ENCODE data around the gene SH3RF3.

SH3RF3 gene

GRCh38 chr2:109487871-109488655 lies 359.1 kb downstream of the SH3RF3 start:
- FAIRE-seq (no peak), DNase-seq (ENCODE audit: extremely low spot score, insufficient read length, low read depth) (no peak)

GRCh38 chr2:109489296-109489695 lies 360.3 kb downstream of the SH3RF3 start:
- FAIRE-seq, result no peak
- DNase-seq (ENCODE audit: extremely low spot score, insufficient read length, low read depth), result no peak

DNA sequence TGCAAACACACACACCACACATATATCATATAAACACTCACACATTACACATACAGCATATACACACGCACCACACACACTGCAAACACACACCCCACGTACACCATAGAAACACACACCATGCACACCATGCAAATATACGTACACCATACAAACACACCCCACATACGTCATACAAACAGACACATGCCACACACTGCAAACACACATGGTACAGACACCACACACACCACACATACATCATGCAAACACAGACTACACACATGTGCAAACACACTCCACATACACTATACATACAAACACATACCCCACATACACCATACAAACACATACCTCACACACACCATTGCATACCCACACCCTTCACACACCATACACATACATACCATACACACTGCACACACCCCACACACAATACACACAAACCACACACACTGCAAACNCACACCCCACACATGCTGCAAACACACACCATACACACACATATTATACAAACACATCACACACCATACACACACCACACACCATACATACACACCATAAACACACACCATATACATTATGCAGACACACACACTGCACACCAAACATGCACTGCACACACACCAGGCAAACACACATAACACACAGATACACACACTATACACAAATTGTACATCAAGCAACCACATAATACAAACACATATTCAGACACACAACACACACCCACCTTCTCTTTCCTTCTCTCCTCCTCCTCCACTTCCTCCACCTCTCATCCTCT lies 364.4 kb downstream of the SH3RF3 start:
- no peak for FAIRE-seq
- DNase-seq (ENCODE audit: extremely low spot score, insufficient read length, low read depth), result no peak

DNA sequence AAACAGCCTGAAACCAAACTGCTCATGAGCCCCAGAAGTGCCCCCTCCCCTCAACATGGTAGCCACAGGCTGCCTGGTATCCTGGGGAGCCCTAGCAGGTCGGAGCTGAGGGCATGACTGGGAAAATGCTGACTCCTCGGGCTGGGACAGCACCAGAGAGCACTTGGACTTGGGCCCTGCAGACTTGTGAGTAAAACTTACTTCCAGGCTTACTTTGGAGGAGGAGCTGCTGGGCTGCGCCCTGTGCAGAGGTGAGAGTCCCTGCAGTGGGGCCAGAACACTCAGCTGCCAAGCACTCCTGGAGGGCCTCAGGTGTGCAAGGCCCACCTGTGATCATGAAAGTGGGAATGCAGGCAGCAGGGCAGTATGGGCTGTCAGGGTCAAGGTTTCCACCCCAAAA lies 365.3 kb downstream of the SH3RF3 start:
- DNase-seq (ENCODE audit: extremely low spot score, insufficient read length, low read depth) (no peak), FAIRE-seq (no peak)

DNA sequence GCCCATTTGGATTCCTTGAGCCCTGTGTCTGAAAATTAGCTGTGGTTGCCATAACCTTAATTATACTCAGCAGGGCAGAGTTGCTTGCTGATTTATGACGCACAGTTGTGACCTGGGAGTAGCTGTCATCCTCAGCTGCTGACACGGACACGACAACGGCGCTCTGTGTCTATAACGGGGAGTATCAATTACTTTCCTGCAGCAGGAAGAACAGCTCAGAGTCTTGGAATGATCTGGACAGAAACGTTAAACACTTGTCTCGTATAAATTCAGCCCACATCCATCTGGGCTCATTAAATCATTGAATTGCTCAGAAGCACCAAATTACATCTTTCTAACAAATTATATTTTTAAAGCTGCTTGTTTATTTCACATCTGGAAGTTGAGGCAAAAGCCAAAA lies 368.5 kb downstream of the SH3RF3 start:
- no peak for FAIRE-seq
- no peak for DNase-seq (ENCODE audit: extremely low spot score, insufficient read length, low read depth)

GRCh38 chr2:109497911-109498870 lies 369.2 kb downstream of the SH3RF3 start:
- DNase-seq (ENCODE audit: extremely low spot score, insufficient read length, low read depth) (no peak), FAIRE-seq (no peak)

GRCh38 chr2:109498906-109499305 lies 369.9 kb downstream of the SH3RF3 start:
- DNase-seq (ENCODE audit: extremely low spot score, insufficient read length, low read depth) (no peak), FAIRE-seq (no peak)

- FAIRE-seq, result no peak
- no peak for DNase-seq (ENCODE audit: extremely low spot score, insufficient read length, low read depth)
These were observed 370.6 kb downstream of the SH3RF3 start for GRCh38 chr2:109499566-109499965.

- DNase-seq (ENCODE audit: extremely low spot score, insufficient read length, low read depth) (no peak), FAIRE-seq (no peak)
These were observed 371.9 kb downstream of the SH3RF3 start for GRCh38 chr2:109500910-109501309.

DNA sequence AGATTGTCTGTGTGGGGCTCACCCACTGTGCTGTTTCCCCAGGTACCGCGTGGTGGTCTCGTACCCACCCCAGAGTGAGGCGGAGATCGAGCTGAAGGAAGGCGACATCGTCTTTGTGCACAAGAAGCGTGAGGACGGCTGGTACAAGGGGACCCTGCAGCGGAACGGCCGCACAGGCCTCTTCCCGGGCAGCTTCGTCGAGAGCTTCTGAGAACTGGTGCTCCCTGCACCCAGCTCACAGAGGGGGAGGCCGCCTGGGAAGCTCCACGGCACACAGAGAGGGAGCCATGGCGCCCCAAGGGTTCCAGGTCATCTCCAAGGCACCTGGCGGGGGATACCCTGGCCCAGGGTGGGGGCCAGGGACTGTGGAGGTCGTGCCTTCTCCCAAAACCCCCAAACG lies 372.5 kb downstream of the SH3RF3 start:
- no peak for FAIRE-seq

DNA sequence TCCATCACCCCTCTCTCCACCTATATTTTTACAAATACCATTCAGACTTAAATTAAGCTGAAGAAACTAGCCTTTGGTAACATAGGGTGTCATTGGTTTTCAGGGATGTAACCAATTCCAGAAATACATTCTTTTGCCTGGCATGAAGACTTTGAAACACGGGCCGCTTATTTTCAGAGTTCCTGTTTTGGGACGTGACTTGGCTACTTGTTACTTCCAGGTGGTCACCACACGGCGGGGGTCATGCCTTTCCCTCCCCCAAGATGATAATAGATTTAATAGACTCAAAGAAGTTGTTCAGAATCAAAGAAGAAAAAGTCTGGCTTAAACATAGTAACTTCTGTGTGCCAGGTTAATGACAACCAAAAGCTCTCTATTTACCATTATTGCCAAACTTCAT lies 374.2 kb downstream of the SH3RF3 start:
- FAIRE-seq, result no peak
- DNase-seq (ENCODE audit: extremely low spot score, insufficient read length, low read depth), result no peak

More for the DNA sequence above, 372.5 kb downstream of the SH3RF3 start:
- no peak for DNase-seq (ENCODE audit: extremely low spot score, insufficient read length, low read depth)

- peak; percentile 52 for FAIRE-seq
- no peak for DNase-seq (ENCODE audit: extremely low spot score, insufficient read length, low read depth)
These were observed 378.2 kb downstream of the SH3RF3 start for GRCh38 chr2:109507217-109507616.

DNA sequence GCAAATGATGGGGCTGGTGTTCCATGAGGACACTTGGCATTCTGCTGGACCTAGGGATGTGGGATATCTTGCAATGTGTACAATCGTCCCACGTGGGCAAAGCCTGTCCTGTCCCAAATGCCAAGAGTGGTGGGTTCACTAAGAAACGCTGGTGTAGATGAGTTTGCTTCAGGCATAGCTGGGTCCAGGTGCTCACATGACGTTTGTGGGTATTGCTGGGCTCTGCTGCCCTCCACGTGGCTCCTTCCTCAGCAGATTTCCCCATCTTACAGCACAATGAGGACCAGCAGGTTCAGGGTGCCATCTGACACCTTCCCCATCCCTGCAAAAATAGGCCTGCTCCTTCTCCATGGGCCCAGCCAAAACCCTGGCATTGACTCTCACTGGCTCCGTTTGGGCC lies 378.8 kb downstream of the SH3RF3 start:
- DNase-seq (ENCODE audit: extremely low spot score, insufficient read length, low read depth) (no peak), FAIRE-seq (no peak)

GRCh38 chr2:109508556-109508955 lies 379.6 kb downstream of the SH3RF3 start:
- DNase-seq (ENCODE audit: extremely low spot score, insufficient read length, low read depth) (no peak), FAIRE-seq (no peak)

- DNase-seq (ENCODE audit: extremely low spot score, insufficient read length, low read depth), result peak; percentile 60
- peak; percentile 85 for FAIRE-seq
These were observed 381.4 kb downstream of the SH3RF3 start for GRCh38 chr2:109510136-109511028.

DNA sequence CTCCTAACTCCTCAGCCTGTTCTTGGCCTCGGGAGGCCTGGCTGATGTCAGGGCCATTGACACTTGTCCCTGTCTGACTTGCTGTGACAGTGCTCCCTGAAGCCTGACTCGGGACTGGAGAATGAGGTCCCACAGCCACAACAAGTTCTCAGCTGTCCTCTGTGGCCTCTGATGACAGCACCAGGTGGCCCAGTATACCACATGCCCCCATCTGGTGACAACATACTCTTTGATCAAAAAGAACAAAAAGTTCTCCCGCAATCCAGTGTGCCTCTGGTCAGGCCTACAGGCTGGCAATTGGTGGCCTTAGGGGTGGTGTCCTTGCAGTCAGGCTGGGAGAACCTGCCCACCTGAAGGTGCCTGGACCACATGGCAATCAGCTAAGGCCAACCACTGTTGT lies 382.2 kb downstream of the SH3RF3 start:
- FAIRE-seq (no peak), DNase-seq (ENCODE audit: extremely low spot score, insufficient read length, low read depth) (no peak)

- FAIRE-seq, result no peak
- no peak for DNase-seq (ENCODE audit: extremely low spot score, insufficient read length, low read depth)
These were observed 383.1 kb downstream of the SH3RF3 start for GRCh38 chr2:109512076-109512475.

- no peak for DNase-seq (ENCODE audit: extremely low spot score, insufficient read length, low read depth)
- no peak for FAIRE-seq
These were observed 384.2 kb downstream of the SH3RF3 start for GRCh38 chr2:109513230-109513629.

All from GM18507 (cell line).